ENCODE measurements around the gene SP4. TPM values are rescaled to one million over a fixed set of nuclear protein-coding genes. Genes with fewer than 3 reads are reported as not detected.

The SP4 gene
- total RNA-seq, 1 experiment from 2014 or later, result 9.3 TPM

DNA sequence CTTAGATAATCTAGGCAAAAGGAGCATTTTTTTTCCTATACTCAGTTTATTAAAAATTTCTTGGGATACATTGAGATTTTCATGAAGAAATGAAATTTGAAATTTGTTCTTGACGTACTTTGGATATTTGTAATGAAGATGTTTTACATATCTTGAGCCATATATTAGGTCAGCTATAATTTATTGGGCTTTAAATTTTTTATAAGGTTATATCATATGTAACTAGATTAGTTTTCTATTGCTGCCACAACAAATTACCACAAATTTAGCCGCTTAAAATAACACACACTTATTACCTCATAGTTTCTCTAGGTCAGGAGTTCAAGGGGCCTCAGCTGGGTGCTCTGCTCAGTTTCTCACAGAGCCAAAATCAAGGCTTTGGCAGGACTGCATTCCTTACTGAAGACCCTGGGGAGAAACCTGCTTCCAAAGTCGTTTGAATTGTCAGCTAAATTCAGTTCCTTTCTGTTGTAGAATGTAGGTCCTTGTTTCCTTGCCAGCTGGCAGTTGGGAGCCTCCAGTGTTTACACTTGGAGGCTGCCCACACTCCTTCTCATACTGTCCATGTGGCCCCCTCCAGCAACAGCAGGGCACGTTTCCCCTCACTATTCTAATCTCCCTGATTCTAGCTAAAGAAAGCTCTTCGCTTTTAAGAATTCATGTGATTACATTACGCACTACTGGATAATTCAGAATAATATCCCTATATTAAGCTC is 72.4 kb downstream of the SP4 start:
- intact Hi-C loops (cut with micrococcal nuclease; ENCODE audit: unreplicated experiment), result no loop called here
- Histone ChIP-seq H3K4me3 (ENCODE audit: low read depth, low read length, poor library complexity, severe bottlenecking) (no peak overlapping the region), H3K27me3 (replicated peaks; ENCODE audit: insufficient read depth, low read depth, low read length, poor library complexity) (no peaks in the 10 kb centered on the region), H3K27ac (ENCODE audit: low read depth, low read length, poor library complexity, severe bottlenecking) (no peak overlapping the region), H3K36me3 (ENCODE audit: insufficient read depth, low read length, poor library complexity, severe bottlenecking) (no peaks in the 10 kb centered on the region), H3K4me1 (ENCODE audit: insufficient read depth, low read length, poor library complexity, severe bottlenecking) (no peaks in the 10 kb centered on the region), H3K9me3 (ENCODE audit: low read depth, low read length, poor library complexity, severe bottlenecking) (peaks cover 3% of the 10 kb centered on the region)
- DNase-seq (ENCODE audit: low spot score), result no peak
- BruUV-seq (replicated peaks), result no TSS peak
- TF ChIP-seq, protein P1, sequence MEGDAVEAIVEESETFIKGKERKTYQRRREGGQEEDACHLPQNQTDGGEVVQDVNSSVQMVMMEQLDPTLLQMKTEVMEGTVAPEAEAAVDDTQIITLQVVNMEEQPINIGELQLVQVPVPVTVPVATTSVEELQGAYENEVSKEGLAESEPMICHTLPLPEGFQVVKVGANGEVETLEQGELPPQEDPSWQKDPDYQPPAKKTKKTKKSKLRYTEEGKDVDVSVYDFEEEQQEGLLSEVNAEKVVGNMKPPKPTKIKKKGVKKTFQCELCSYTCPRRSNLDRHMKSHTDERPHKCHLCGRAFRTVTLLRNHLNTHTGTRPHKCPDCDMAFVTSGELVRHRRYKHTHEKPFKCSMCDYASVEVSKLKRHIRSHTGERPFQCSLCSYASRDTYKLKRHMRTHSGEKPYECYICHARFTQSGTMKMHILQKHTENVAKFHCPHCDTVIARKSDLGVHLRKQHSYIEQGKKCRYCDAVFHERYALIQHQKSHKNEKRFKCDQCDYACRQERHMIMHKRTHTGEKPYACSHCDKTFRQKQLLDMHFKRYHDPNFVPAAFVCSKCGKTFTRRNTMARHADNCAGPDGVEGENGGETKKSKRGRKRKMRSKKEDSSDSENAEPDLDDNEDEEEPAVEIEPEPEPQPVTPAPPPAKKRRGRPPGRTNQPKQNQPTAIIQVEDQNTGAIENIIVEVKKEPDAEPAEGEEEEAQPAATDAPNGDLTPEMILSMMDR (conservative IDR thresholded peaks at IDR 0.05; ENCODE audit: low read depth, low read length), result no peak
- ChIA-PET POLR2A (ENCODE audit: low non-redundant PET) (interaction anchor here (0.7 kb wide), 1 partner anchor 218 kb away, joined by 3 read pairs; no protein-coding TSS in a partner anchor), CTCF (interaction anchor here (0.7 kb wide), 1 partner anchor 402 kb away, joined by 3 read pairs; no protein-coding TSS in a partner anchor)

DNA sequence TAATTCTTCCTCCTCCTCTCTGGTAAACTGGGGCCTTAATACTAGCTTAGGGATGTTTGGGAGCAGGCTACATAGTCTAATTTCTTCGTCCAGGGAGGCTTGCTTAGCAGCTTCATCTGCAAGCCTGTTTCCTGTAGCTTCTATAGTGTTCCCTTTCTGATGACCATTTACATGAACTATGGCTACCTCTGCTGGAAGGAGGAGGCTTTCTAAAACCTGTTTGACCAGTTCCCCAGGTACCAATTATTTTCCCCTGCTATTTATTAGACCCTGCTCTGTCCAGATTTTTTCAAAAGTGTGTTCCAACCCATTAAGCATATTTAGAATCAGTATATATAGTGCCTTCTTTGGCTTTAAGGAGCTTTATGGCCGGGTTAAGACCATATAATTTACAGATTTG is 76.1 kb downstream of the SP4 start:
- POLR2A ChIA-PET (ENCODE audit: low non-redundant PET), result no interaction called here

DNA sequence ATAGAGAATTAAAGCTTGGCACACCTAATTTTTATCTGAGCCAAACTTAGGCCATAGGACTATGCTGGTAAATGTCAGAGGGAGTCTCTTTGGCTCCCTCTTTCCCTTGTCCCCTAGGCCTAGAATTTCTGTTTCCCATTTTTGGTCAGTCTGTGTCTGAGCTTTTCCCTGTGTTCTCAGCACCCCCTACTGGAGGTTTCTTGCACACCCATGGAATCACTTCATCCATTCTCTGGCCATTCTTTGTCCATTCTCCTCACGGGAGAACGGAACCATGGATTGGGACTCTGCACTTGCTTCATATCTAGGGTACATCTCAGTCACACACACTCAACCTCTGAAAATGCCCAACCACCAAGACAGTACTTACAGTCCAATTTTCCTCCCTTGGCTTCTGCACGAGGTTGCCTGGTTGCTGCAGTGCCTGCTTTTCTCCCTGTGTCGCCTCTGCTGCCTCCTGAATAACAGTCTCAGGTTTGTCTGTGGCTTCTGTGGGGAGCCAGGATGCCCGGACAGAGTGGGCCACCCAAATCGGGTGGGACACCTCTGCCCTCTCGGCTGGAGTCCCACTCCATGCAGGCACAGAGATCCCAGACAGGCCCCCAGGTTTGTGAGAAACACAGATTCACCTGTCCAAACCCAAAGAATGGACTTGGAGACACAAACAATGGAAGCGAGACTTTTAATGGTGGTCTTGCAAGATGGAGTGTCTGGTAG is 79.9 kb downstream of the SP4 start:
- no TSS peak for BruUV-seq (replicated peaks)
- intact Hi-C loops (cut with micrococcal nuclease; ENCODE audit: unreplicated experiment), result loop anchor here (1.0 to 5.0 kb wide), 3 partner anchors 246 to 730 kb away; no protein-coding TSS in a partner anchor
- H3K27ac ChIP-seq (ENCODE audit: low read depth, low read length, poor library complexity, severe bottlenecking), result no peak overlapping the region
- DNase-seq (ENCODE audit: low spot score), result peak; percentile 65
- no peaks in the 10 kb centered on the region for H3K27me3 ChIP-seq (replicated peaks; ENCODE audit: insufficient read depth, low read depth, low read length, poor library complexity)
- TF ChIP-seq, protein P1 (conservative IDR thresholded peaks at IDR 0.05; ENCODE audit: low read depth, low read length), result peak; percentile 71
- no peak for TF ChIP-seq EZH2 (IDR thresholded peaks at IDR 0.05; ENCODE audit: borderline replicate concordance, low read depth, low read length, poor library complexity, severe bottlenecking)
- ChIA-PET POLR2A (ENCODE audit: low non-redundant PET) (no interaction called here), CTCF (no interaction called here)
- no peaks in the 10 kb centered on the region for H3K4me1 ChIP-seq (ENCODE audit: insufficient read depth, low read length, poor library complexity, severe bottlenecking)
- no peak overlapping the region for H3K4me3 ChIP-seq (ENCODE audit: low read depth, low read length, poor library complexity, severe bottlenecking)
- H3K9me3 ChIP-seq (ENCODE audit: low read depth, low read length, poor library complexity, severe bottlenecking), result no peaks in the 10 kb centered on the region
- H3K36me3 ChIP-seq (ENCODE audit: insufficient read depth, low read length, poor library complexity, severe bottlenecking), result no peaks in the 10 kb centered on the region

More for the DNA sequence above, 76.1 kb downstream of the SP4 start:
- no peaks in the 10 kb centered on the region for H3K9me3 ChIP-seq (ENCODE audit: low read depth, low read length, poor library complexity, severe bottlenecking)
- CTCF ChIA-PET, result no interaction called here
- intact Hi-C loops (cut with micrococcal nuclease; ENCODE audit: unreplicated experiment), result no loop called here
- no TSS peak for BruUV-seq (replicated peaks)
- no peak for DNase-seq (ENCODE audit: low spot score)
- H3K4me3 ChIP-seq (ENCODE audit: low read depth, low read length, poor library complexity, severe bottlenecking), result no peak overlapping the region
- no peaks in the 10 kb centered on the region for H3K4me1 ChIP-seq (ENCODE audit: insufficient read depth, low read length, poor library complexity, severe bottlenecking)
- TF ChIP-seq EZH2 (IDR thresholded peaks at IDR 0.05; ENCODE audit: borderline replicate concordance, low read depth, low read length, poor library complexity, severe bottlenecking), result no peak
- TF ChIP-seq, protein P1 (conservative IDR thresholded peaks at IDR 0.05; ENCODE audit: low read depth, low read length), result no peak
- H3K36me3 ChIP-seq (ENCODE audit: insufficient read depth, low read length, poor library complexity, severe bottlenecking), result no peaks in the 10 kb centered on the region
- no peak overlapping the region for H3K27ac ChIP-seq (ENCODE audit: low read depth, low read length, poor library complexity, severe bottlenecking)
- H3K27me3 ChIP-seq (replicated peaks; ENCODE audit: insufficient read depth, low read depth, low read length, poor library complexity), result no peaks in the 10 kb centered on the region
